Breast epithelium (tissue), 3 donors: ENCODE data around the gene TIMM23B.
"Not testable (repeated sequence)": the region's sequence is repeated elsewhere in the genome, so short reads cannot be mapped to it uniquely, and the experiment has no call there.

ENCODE experiments used
- POLR2A ChIP-seq: fragments of 450-650 bp; IDR thresholded peaks from one replicate; pipeline ENCODE4 v1.6.1; 2016; ENCODE audit warnings: antibody characterized with exemption, mild to moderate bottlenecking, moderate library complexity
- POLR2AphosphoS5 ChIP-seq, 3 donors: sonication (generic); formaldehyde crosslinking; IDR thresholded peaks; one replicate each; pipeline ENCODE4 v1.6.1; 2017; ENCODE audit warnings: antibody characterized with exemption in 3 of 3
- TF ChIP-seq, protein P1 (sequence below), 3 donors: fragments of 450-650 bp; IDR thresholded peaks; one replicate each; pipeline ENCODE4 v1.5.1; 2016 to 2017; ENCODE audit warnings: antibody characterized with exemption in 3 of 3, mild to moderate bottlenecking in 3 of 3, moderate library complexity in 3 of 3

- TF ChIP-seq POLR2A; POLR2AphosphoS5 (IDR thresholded peaks at IDR 0.05): not testable (repeated sequence)
- TF ChIP-seq, protein P1, sequence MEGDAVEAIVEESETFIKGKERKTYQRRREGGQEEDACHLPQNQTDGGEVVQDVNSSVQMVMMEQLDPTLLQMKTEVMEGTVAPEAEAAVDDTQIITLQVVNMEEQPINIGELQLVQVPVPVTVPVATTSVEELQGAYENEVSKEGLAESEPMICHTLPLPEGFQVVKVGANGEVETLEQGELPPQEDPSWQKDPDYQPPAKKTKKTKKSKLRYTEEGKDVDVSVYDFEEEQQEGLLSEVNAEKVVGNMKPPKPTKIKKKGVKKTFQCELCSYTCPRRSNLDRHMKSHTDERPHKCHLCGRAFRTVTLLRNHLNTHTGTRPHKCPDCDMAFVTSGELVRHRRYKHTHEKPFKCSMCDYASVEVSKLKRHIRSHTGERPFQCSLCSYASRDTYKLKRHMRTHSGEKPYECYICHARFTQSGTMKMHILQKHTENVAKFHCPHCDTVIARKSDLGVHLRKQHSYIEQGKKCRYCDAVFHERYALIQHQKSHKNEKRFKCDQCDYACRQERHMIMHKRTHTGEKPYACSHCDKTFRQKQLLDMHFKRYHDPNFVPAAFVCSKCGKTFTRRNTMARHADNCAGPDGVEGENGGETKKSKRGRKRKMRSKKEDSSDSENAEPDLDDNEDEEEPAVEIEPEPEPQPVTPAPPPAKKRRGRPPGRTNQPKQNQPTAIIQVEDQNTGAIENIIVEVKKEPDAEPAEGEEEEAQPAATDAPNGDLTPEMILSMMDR (IDR thresholded peaks at IDR 0.05): not testable (repeated sequence)
Measured at GRCh38 chr10:49917927-49918326, 23.9 kb upstream of the TIMM23B start.
